SKM-1 treated with dmso at 0.1 percent for 144 hours (cell line): ENCODE measurements around the gene MGAT5B.
"Not testable (repeated sequence)": the region's sequence is repeated elsewhere in the genome, so short reads cannot be mapped to it uniquely, and the experiment has no call there.

Experiments
- DNase-seq: peaks from one replicate; lab custom pipeline; 2025; ENCODE audit not compliant: unreplicated experiment; lab: John Stamatoyannopoulos, UW

Gene MGAT5B

DNA sequence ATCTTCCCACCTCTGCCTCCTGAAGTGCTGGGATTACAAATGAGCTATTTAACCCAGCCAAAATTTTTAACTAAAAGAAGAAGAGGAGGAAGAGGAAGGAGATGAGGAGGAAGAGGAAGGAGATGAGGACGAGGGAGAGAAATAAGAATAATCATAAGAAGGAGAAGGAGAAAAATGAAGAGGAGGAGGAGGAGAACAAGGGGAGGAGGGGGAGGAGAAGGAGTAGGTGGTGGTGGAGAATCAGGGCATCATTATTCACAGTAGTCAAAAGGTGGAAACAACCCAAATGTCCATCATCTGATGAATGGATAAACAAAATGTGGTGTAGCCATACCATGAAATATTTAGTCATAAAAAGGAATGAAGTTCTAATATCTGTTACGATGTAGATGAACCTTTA, 21.2 kb upstream of the MGAT5B start:
- DNase-seq = no peak

- DNase-seq = no peak
Observed at GRCh38 chr17:76848670-76849069, 19.5 kb upstream of the MGAT5B start.

DNA sequence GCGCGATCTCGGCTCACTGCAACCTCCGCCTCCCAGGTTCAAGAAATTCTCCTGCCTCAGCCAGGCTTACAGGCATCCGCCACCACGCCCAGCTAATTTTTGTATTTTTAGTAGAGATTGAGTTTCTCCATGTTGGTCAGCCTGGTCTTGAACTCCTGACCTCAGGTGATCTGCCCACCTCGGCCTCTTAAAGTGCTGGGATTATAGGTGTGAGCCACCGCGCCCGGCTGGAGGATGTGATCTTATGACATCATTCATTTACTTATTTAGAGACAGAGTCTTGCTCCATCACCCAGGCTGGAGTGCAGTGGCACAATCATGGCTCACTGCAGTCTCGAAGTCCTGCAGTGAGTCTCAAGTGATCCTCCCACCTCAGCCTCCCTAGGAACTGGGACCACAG, 19.0 kb upstream of the MGAT5B start:
- not testable (repeated sequence) for DNase-seq

- DNase-seq = no peak
Observed at GRCh38 chr17:76852843-76853242, 15.4 kb upstream of the MGAT5B start.

DNA sequence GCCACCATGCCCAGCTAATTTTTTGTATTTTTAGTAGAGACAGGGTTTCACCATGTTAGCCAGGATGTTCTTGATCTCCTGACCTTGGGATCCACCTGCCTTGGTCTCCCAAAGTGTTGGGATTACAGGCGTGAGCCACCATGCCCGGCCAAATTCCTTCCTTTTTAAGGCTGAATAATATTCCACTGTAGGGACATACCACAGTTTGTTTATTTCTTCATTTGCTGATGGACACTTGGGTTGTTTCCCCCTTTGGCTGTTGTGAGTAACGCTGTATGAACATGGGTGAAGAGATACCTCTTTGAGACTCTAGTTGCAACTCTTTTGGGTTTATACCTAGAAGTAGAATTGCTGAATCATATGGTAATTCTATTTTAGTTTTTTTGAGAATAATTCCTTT, 13.1 kb upstream of the MGAT5B start:
- DNase-seq = no peak

GRCh38 chr17:76862079-76862478, 6.1 kb upstream of the MGAT5B start:
- DNase-seq = no peak

DNA sequence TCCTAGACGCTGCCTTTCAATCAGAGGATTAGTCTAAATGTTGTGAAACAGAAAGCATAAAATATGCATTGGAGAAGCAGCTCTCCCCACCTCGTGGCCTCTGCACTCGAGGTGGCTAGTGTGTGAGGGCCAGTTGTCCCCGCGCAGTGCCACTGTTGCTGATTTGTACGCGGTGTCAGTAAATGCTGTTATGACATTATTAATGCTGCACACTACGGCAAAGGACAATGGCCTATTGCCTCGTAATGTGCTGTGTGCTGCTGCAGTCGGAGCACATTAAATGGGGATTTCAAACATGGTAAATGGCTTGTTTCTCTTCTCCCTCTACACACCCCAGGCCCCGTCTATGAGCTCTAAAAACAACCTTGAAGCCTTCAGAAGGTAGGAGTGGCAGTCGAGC, 5.7 kb upstream of the MGAT5B start:
- no peak for DNase-seq

- DNase-seq = no peak
Observed at GRCh38 chr17:76864024-76864423, 4.2 kb upstream of the MGAT5B start.

- no peak for DNase-seq
Observed at GRCh38 chr17:76865174-76865573, 3.0 kb upstream of the MGAT5B start.

DNA sequence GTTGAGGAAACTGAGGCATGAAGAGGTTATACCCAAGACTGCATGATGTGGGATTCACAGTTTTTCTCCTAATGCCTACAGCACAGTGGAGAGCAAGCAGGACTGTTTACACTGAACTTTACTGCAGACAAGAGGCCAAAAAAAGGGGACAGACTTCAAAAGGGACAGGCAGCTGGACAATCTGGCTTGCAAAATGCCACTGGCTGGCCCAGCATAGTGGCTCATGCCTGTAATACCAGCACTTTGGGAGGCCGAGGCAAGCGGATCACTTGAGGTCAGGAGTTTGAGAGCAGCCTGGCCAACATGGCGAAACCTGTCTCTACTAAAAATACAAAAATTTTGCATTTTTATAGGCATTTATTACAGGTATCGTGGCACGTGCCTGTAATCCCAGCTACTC, 2.0 kb upstream of the MGAT5B start:
- no peak for DNase-seq

DNA sequence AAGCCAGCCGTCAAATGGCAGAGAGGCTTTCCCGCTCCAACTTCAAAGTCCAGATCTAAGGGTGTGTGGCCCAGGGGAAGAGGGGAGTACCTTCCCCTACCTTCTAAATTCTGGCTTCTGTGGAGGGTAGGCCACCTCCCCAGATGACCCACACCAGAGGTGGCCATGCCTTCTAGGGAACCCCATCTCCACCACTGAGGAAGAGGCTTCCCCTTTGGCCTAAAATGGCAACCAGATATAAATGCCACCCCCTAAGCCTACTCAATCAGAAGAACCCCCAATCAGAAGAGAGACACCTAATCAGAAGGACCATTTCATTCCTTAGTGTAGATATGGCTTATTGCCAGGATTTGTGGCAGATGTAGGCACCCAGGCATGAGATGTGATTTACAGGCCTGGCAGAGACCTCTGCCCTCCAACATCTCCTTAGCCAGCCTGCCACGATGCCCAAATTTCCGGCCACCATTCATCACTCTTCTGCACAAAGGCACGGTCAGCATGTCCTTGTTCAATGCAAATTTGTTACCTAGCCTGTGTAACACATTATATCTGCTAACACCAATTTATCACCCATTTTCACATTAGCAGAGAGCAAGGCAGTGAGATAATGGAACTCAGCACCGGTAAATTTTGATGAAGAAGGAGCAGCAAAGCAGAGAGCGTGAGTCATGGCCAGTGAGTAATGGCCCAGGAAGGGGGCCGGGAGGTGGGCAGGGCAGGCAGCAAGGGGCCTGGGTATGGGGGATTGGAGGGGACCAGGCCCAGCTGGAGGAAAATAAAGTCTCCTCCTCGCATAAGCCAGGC, 1.2 kb upstream of the MGAT5B start:
- DNase-seq = no peak

DNA sequence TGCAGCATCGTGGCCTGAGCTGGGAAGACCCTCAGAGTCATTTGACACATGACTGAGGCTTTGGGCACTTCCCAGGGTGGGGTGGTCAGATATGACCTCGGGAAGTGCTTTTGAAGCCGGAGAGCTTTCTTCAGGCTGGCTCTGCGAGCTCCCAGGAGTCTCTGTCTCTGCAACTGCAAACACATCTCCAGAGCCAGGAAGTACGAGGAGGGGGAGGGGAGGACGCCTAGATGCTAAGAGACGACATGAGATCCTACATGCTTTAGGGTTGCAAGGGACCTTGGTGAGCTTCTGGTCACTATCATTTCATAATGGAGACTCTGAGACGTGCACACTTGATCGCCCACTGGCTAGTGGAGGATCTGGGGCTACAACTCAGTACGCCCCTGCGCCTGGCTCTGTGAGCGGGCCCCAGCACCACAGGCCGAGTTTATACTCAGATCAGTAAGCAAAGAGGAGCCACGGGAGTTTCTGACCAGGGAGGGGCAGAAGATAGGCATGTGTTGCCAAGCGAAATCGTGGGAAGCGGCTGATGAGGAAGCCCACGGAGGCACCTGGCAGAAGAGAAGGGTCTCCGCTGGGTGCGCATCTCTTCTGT, 527 bp upstream of the MGAT5B start:
- no peak for DNase-seq

GRCh38 chr17:76868669-76869495, 678 bp downstream of the MGAT5B start:
- DNase-seq = no peak

DNA sequence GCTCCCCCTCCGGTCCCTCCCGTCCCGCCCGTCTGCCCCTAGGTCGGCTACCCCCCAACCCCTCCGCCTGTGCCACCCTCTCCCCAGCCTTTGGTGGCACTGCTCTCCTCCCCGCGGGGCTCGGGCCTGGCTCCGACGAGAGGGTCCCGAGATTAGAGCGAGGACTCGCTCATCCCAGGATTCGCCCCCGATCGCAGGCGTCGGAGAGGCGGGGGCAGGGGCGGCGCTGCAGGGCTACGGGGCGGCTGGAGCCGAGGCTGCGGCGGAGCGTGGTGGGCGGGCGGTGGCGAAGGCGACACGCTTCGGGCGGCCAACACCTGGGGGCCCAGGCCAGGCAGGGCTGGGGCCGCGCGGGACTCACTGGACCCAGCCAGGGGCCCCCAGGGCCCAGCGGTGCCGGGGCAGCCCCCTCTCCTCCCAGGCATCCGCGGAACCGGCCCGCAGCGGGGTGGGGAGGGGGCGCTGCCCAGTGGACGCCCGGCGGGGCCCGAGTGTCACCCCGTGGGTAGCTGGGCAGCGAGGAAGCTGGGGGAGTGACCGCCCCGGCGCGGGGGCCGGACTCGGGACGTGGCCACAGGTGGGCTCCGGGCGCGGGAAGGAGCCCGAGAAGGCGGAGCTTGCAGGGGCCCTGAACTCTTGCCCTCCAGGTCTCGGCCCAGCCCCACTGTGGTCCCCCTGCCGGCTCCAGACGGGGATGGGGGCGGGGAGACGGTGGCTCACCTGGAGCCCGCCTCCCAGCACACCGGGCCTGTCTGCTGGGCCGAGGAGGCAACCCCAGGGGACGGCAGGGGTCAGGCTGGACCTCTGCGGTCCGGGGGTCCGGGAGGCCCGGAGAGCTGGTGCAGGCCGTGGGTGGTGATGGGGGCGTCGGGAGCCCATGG, 1.5 kb downstream of the MGAT5B start:
- DNase-seq = no peak

DNA sequence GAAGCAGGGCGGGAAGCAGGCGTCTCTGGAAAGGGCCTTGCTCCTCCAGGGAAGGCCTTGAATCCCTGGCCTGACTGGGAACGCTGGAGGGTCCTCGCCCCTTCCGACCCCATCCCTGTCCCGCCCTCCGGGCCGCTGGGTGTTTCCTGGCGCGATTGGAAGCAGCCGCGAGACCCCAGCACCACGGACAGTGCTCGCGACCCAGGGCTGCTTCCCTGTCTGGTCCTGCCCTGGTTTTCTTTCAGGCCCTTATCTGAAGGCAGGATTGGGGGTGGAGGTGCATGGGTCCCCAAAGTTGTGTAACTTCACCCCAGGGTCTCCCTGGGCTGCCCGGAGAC, 2.1 kb downstream of the MGAT5B start:
- no peak for DNase-seq

DNA sequence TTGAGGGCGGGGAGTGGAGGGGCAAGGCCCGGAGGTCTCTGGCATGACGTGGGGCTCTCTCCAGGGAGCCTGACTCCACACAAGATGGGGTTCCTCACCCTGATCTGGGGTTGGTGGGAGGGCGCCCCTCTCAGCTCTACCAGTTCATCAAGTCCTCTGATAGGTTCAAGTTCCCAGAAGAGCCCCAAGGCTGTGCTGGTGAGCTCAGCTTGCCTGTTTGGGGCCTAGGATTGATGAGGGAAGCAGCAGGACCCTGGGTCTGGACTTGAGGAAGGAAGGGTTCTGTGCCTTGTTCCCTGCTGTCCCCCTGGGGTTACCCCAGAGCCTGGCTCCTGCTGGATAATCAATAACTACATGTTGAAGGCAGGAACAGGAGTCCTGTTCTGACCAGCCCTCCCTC, 3.5 kb downstream of the MGAT5B start:
- no peak for DNase-seq

- DNase-seq = no peak
Observed at GRCh38 chr17:76872221-76872873, 4.1 kb downstream of the MGAT5B start.

DNA sequence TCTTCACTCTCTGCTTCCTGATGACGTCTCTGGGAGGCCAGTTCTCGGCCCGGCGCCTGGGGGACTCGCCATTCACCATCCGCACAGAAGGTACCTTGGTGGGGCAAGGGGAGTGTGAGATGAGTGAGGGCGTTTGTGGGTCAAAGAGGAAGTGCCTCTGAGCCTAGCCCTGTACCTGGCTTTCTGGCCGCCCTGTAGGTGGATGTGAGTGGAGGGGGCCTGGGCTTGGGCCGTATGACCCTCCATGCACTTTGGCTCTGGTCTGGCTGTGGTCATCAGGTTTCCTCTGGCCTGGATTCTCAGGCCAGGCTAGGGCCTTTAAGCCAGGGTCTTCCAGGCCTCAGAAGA, 4.6 kb downstream of the MGAT5B start:
- no peak for DNase-seq

- DNase-seq = no peak
Observed at GRCh38 chr17:76873856-76874255, 5.7 kb downstream of the MGAT5B start.

DNA sequence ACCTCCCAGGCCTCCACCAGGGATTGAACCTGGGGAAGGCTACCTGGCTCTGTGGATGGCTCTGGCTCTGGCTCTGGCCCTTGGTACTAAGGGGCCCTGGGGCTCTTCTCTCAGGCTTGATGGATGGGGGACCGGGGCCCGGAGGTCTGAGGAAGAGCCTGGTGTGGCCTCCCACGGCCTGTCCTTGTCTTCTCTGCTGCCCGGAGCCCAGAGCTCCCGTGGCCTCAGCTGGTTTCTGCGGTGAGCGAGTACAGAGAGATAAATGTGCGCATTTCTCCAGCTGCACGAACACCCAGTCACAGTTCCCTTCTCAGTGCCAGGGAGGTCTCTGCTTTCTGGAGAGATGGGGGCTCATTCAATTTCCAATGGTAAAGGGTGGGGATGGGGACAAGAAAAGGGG, 9.2 kb downstream of the MGAT5B start:
- DNase-seq = no peak

DNA sequence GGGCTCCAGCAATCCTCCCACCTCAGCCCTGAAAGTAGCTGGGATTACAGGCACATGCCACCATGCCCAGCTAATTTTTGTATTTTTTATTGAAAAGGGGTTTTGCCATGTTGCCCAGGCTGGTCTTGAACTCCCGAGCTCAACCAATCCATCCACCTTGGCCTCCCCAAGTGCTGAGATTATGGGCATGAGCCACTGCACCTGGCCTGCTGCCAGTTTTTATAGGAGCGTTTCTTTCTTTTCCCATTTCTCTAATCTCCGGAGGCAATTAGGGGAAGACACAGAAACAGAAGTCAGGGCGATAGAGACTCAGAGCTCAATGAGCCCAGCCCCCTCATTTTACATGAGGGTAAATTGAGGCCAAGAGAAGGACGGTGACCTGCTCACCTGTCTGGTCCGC, 10.4 kb downstream of the MGAT5B start:
- no peak for DNase-seq
